HL-60 (cell line): ENCODE results near the gene PLEKHA5.

ENCODE experiments used
- GABPA ChIP-seq: IDR thresholded peaks from 2 replicates; pipeline ENCODE4 v1.6.1; 2012; ENCODE audit warnings: low read depth
- POLR2AphosphoS5 ChIP-seq: IDR thresholded peaks from 2 replicates; pipeline ENCODE4 v1.6.1; 2012; ENCODE audit warnings: low read depth
- REST ChIP-seq: IDR thresholded peaks from 2 replicates; pipeline ENCODE4 v1.6.1; 2012; ENCODE audit warnings: low read depth; ENCODE audit not compliant: insufficient replicate concordance
- SPI1 ChIP-seq: IDR thresholded peaks from 2 replicates; pipeline ENCODE4 v1.6.1; 2012; ENCODE audit warnings: low read depth, mild to moderate bottlenecking, borderline replicate concordance
- TF ChIP-seq, protein P1 (sequence below): IDR thresholded peaks from one replicate; pipeline ENCODE4 v1.5.1; 2011; ENCODE audit warnings: low read length, control low read depth, inconsistent platforms; ENCODE audit not compliant: insufficient read depth

GRCh38 chr12:19139615-19140194 lies 10.2 kb downstream of the PLEKHA5 start:
- TF ChIP-seq, protein P1, sequence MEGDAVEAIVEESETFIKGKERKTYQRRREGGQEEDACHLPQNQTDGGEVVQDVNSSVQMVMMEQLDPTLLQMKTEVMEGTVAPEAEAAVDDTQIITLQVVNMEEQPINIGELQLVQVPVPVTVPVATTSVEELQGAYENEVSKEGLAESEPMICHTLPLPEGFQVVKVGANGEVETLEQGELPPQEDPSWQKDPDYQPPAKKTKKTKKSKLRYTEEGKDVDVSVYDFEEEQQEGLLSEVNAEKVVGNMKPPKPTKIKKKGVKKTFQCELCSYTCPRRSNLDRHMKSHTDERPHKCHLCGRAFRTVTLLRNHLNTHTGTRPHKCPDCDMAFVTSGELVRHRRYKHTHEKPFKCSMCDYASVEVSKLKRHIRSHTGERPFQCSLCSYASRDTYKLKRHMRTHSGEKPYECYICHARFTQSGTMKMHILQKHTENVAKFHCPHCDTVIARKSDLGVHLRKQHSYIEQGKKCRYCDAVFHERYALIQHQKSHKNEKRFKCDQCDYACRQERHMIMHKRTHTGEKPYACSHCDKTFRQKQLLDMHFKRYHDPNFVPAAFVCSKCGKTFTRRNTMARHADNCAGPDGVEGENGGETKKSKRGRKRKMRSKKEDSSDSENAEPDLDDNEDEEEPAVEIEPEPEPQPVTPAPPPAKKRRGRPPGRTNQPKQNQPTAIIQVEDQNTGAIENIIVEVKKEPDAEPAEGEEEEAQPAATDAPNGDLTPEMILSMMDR: no peak
- TF ChIP-seq POLR2AphosphoS5 (no peak), GABPA (no peak), SPI1 (no peak), REST (no peak)
